Fibroblast of skin of right quadriceps (primary cell): ENCODE measurements around the gene AMPD2.
"Not testable (repeated sequence)": the region's sequence is repeated elsewhere in the genome, so short reads cannot be mapped to it uniquely, and the experiment has no call there.

Experiments
- DNase-seq: peaks from one replicate; pipeline ENCODE4 v3.0.0-alpha.2; 2013

The AMPD2 gene

DNA sequence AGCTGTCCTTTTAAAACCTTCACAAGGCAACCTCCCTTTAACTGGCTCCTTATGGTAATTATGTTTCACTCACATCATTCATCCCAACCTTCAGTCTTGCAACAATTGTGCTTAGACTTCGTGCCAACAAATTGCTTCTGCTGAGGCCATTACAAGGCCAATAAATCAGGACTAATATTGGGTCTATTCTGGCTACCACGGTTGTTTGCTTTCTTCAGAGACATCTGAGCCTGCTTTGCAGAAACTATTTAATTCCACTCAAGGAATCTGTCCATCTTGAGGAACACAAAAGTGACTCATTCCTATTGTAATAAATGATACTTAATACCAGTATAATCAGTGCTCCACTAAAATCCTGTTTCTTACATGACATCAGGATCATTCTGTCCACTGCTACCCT lies 33.7 kb downstream of the AMPD2 start:
- DNase-seq, result no peak

DNA sequence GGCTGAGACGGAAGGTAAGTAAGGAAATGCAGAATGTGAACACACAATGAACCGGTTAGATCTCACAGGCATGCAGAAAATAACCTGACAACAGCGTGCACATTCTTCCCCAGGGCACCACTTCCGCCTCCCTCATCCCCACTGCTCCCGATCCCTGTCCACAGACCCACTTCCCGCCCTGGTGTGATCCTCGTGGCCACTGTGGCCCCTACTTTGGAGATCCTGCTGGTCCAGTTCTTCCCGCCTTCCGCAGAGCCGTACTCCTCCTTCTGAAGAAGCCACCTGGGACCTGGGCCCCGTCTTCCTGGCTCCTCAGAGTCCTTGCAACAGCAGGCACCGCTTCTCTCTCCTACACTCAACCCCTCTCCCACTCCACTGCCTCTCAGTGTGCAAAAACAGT lies 34.9 kb downstream of the AMPD2 start:
- DNase-seq, result no peak

DNA sequence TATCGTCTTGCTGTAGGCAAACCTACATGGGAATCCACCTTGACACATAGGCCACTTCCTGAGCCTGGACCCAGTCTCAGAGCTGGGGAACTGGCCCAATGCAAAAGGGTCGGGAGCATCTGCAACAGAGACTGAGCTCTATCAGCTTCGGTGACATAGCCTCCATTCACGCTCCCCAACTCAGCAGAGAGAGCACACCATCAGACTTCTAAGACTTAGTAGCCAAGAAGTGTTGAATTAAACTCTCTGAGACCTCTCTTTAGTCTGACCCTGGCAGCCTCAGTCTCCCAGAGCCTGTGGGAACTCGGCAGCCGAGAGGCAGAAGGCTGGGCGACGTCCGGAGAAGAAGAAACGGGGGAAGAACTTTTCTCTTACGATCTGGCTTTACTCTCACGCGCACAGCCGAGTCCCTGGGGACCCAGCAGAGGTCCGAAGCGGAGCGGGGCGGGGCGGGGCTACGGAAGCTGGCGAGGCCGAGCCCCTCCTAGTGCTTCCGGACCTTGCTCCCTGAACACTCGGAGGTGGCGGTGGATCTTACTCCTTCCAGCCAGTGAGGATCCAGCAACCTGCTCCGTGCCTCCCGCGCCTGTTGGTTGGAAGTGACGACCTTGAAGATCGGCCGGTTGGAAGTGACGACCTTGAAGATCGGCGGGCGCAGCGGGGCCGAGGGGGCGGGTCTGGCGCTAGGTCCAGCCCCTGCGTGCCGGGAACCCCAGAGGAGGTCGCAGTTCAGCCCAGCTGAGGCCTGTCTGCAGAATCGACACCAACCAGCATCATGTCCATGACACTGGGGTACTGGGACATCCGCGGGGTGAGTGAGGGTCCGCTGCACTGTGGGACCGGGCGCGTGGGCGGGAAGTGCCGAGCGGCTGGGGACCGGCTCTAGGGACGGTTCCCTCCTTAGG lies 36.2 kb downstream of the AMPD2 start, which contains the start of gene GSTM4:
Gene GSTM4 (plus strand): TSS at position 485 of the 905 bp plus-strand sequence. CDS start 291 bp downstream, at position 776.
- peak; percentile 73 for DNase-seq

DNA sequence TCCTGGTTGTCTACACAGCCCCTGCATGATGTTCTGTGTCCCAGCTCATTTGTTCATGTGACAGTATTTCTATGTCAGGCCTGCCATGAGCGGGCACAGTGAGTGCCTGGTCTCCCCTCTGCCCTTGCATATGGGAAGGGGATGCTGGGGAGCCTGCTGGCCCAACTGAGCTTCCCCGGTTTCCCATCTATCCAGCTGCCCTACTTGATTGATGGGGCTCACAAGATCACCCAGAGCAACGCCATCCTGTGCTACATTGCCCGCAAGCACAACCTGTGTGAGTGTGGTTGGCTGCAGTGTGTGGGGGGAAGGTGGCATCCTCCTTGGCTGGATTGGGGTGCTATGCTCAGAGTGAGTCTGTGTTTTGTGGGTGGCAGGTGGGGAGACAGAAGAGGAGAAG lies 37.8 kb downstream of the AMPD2 start:
- DNase-seq, result no peak

DNA sequence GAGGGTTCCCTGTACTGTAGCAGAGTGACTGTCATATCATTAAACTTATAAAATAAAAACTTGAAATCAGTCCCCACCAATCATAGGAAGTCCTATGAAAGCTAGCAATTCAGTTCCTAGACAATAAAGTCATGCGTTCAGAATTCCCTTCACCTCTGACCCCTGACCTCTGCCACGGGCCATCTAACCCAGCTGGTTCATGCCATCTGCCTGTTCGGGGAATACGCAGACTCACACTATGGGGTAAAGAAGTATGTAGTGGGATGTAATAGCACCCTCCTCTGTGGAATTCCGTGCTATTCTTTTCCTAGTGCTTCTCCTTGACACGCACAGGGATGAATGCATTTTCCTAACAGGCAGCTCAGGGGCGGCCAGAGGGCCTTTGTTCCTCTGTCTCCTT lies 38.3 kb downstream of the AMPD2 start:
- no peak for DNase-seq

DNA sequence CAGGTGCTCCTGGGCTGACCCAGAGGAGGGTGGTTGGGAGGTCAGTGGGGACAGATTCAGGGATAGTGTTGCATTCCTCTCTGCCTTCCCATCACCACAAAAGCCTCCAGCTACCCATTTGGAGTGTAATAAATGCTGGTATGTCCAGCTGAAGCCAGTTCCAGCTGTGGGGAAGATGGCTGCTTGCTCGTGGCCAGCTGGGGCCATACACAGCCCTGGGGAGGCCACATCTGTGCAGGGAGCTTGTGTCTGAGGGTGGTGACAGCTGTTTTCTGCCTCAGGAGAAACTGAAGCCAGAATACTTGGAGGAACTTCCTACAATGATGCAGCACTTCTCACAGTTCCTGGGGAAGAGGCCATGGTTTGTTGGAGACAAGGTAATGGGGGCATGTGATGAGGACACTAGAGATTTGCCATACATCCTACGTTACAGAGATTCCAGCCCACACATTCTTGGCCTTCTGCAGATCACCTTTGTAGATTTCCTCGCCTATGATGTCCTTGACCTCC lies 39.0 kb downstream of the AMPD2 start:
- DNase-seq, result no peak

DNA sequence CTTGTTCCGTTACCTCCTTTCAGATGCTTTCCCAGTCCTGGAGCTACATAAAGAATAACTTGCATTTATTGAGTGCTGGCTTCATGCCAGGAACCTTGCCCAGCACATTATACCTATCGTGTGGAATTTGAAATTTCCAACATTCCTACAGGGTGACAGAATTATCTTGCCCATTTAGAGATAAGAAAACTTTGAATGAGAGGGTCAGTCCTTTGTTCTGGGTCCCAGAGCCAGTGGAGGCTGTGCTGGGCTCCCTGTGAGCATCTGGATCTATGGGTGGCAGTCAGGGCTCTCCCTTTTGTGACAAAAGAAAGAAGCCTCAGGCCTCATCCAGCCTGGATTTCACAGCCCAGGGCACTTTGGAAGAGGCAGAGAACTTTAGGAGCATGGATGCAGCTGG lies 39.5 kb downstream of the AMPD2 start:
- DNase-seq, result no peak

DNA sequence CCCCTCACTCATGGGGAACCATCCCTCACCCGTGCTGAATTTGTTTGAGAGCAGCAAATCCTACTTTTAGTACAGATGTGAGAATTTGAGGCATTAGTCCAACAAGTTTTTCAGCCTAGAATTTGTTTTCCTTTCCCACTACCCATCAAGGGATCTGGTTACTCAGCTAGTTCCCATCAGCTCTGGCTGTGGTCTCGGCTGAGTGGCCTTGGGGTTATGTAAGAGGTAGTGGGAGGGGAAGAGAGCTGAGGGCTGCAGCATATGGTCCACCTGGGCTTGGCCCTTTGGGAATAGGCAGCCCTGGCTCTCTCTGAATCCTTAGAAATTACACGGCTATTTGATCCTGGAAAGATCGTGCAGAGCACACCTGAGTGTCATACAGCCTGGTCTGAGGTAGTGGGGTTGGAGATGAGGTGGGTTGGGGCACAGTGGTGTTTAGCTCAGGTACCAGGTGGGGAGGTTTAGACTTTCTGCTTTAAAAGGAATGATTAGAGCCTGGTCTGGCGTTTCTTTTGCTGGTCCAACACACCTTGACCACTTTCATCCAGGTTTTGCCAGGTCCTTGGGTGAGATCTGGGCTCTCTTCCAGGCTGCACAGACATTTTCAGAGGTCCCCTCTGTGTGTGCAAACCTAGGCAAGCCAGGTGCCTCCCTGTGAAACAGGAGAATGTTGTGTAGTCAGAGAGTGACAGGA lies 40.5 kb downstream of the AMPD2 start:
- DNase-seq, result no peak

DNA sequence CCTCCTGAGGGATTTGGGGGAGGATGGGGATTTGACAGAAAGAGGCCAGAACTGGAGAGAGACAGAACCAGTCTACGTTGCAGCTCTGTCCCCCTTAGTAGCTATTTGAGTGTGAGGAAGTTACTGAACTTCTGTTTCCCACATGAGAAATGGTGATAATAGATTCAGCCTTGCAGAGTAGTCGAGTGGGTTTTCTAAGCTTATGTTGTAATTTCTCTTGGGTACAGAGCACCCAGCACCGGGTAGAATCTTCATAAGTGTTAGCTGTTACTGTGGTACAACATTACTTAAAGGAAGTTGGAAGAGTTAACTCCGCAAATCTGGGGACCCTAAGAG lies 41.0 kb downstream of the AMPD2 start:
- not testable (repeated sequence) for DNase-seq

DNA sequence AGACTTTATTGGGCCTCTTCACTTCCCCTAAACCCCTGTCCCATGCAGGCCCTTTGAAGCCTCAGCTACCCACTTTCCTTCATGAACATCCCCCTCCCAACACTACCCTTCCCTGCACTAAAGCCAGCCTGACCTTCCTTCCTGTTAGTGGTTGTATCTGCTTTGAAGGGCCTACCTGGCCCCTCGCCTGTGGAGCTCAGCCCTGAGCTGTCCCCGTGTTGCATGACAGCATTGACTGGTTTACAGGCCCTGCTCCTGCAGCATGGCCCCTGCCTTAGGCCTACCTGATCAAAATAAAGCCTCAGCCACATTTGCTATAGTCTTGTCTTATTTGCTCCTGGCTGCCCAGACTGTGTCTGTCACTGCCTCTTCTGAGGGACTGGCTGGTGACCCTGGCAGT lies 41.8 kb downstream of the AMPD2 start:
- no peak for DNase-seq

DNA sequence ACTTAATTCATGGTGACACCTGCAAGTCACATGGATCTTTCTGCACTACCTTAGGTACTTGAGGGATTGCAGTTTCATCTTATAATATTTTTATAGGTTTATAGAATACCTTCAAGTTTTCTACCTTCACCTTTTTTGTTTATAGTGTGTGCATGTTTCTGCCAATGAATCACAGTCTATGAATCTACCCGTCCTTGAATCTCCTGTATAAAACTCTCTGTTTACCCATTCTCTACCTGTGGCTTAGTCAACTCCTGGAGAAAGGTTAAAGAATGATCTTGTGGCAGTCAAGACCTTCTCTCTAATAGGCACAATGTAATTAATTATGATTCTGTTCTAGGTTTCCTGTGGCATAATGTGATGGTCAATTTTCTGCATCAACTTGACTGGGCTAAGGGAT lies 45.0 kb downstream of the AMPD2 start:
- DNase-seq, result no peak

DNA sequence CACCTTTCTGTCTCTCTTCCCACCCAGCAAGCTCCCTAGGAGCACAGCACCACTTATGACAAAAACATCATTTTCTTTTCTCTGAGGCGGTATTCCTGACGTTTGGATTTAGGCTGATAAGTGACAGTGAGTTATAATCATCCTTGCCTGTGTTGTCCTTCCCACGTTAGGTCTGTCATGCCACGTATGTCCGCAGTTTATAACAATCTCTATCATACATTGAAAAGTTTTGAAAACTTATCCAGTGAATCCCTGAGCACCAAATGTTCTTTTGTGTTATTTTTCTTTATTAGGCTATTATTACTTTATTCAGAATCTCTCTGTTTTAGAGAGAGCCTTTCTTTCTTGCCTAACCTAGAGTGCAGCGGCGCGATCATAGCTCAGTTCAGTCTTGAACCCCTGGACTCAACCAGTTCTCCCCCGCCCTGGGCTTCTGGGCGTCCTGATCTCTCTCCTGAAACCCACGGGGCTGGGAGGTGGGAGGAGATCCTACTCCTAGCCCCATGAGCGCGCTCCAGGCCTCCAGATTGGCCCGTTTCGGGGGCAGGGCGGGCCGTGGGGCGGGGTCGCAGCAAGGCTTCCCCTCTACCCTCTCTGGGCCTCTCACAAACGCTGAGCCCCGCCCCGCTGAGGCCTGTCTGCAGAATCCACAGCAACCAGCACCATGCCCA lies 48.0 kb downstream of the AMPD2 start, which contains the start of gene GSTM2:
Gene GSTM2 (plus strand): TSS at position 606 of the 671 bp plus-strand sequence. CDS start 59 bp downstream, at position 665.
- peak; percentile 85 for DNase-seq

DNA sequence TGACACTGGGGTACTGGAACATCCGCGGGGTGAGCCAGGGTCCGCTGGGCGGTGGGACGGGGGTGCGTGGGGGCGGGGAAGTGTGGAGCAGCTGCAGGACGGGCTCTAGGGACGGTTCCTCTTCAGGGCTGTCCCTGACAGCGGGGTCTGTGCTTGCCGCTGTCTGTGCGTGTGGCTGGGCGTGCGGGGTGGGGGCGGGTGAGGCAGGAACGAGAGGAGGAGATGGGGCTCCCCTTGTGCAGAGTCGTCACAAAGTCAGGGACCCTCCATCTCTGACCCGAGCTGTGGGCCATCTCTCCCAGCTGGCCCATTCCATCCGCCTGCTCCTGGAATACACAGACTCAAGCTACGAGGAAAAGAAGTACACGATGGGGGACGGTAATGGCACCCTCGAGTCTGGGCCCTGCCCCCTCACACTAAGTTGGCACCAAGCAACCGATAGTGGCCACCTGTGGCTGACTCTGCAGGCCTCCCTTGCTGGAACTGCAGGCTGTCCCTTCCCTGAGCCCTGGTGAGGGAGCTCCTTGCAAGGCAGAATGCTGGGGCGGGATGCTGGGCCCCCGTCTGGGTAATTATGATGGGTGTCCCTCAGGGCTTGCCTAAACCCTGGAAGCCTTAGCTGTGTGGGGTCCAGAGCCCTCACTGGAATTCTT lies 48.6 kb downstream of the AMPD2 start:
- DNase-seq, result no peak

DNA sequence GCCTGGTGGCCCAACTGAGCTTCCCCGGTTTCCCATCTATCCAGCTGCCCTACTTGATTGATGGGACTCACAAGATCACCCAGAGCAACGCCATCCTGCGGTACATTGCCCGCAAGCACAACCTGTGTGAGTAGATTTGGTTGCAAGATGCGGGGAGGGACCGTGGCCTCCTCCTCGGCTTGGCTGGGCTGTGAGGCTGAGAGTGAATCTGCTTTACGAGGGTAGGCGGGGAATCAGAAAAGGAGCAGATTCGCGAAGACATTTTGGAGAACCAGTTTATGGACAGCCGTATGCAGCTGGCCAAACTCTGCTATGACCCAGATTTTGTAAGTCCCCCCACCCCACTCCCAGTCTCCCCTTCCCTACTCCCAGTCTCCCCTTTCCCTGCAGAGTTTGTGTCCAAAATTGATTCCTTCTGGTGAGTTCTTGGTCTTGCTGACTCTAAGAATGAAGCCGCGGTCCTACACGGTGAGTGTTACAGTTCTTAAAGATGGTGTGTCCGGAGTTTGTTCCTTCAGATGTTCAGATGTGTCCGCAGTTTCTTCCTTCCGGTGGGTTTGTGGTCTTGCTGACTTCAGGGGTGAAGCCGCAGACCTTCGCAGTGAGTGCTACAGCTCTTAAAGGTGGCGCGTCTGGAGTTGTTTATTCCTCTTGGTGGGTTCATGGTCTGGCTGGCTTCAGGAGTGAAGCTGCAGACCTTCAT lies 49.8 kb downstream of the AMPD2 start:
- no peak for DNase-seq

DNA sequence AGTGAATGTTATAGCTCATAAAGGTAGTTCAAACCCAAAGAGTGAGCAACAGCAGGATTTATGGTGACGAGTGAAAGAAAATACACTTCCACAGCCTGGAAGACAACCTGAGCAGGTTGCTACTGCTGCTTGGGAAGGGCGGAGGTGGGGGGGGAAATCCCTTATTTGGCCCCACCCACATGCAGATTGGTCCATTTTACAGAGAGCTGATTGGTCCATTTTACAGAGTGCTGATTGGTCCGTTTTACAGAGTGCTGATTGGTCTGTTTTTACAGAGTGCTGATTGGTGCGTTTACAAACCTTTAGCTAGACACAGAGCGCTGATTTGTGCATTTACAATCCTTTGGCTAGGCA lies 50.3 kb downstream of the AMPD2 start:
- DNase-seq, result not testable (repeated sequence)

DNA sequence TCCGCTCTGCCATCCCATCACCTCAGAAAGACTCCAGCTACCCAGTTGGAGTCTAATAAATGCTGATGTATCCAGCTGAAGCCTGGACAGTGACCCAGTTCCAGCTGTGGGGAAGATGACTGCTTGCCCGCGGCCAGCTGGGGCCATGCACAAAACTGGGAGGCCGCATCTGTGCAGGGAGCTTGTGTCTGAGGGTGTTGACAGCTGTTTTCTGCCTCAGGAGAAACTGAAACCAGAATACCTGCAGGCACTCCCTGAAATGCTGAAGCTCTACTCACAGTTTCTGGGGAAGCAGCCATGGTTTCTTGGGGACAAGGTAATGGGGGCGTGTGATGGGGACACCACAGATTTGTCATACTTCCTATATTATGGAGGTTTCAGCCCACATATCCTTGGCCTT lies 51.4 kb downstream of the AMPD2 start:
- no peak for DNase-seq

DNA sequence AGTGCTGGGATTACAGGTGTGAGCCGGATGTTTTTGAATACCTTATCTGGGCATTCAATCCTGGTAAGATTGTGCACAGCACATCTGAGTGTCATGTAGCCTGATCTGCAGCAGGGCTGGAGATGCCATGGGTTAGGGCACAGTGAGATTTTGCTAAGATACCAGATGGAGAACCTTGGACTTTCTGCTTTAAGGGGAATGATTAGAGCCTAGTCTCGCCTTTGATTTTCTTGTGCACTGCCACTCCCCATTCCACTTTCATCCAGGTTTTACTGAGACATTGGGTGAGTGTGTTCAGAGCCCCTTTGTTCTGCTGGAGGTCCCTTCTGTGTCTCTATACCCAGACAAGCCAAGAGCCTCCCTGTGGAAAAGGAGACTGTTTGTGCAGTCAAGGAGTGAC lies 54.2 kb downstream of the AMPD2 start:
- not testable (repeated sequence) for DNase-seq

DNA sequence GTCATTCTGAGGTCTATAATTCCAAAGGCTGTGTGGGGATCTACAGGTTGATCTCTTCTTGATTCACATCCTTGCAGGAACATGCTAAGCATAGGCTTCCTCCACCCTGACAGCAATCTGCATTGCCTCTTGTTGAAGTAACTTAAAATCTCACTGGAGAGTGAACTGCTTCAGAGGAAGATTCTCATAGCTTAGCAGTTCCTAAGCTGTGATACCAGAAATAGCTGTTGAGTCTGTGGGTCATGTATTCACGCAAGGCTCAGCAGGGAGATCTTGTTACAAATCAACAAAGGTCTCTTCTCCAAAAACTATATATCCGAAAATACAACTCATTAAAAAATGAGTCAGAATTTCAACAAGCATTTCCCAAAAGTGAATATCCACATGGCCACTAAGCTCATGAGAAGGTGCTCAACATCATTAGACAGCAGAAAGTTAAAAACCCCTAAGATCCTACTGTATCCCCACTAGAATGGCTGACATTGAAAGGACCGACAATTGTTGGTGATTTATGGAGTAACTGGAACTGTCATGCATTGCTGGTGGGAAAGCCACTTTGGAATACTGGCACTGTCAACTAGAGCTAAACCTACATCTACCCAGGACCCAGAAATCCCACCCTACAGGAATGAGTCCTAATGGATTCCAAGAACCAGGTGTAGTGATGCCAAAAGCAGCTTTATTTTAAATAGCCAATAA lies 57.2 kb downstream of the AMPD2 start:
- not testable (repeated sequence) for DNase-seq

DNA sequence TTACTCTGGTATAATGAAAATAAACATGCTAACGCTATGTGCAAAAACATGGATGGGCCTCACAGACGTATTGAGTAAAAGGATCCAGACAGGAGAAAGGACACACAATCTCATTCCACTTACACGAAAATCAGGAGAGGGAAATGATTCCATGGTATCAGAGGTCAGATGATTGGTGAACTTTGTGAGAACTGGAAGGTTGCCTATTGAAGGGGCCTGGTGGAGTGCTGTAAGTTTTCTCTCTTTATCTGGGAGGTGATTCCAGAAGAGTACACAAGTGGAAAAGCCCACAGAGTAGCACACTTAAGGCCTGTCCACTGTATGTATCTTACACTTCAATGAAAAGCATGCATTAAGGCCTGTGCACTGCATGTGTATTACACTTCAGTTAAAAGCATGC lies 57.8 kb downstream of the AMPD2 start:
- no peak for DNase-seq

DNA sequence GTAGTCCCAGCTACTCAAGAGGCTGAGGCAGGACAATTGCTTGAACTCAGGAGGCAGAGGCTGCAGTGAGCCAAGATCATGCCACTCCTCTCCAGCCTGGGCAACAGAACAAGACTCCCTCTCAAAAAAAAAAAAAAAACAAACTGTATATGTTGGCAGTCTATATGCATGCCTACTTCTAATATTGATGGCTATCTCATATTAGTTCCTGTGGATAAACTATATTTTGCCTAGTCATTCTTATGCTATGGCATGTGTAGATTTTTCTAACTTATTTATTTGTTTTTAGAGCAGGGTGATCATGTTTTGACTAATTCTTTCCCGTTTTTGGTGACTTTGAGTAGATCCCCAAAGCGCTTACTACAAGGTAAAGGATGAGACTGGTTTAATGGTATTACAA lies 59.0 kb downstream of the AMPD2 start:
- not testable (repeated sequence) for DNase-seq
